ENCODE results near the gene MYO3B. TPM values are rescaled to one million over a fixed set of nuclear protein-coding genes. Genes with fewer than 3 reads are reported as not detected.

The MYO3B gene
- total and polyA plus RNA-seq, 2 donors, result 0.64 to 0.71 TPM

DNA sequence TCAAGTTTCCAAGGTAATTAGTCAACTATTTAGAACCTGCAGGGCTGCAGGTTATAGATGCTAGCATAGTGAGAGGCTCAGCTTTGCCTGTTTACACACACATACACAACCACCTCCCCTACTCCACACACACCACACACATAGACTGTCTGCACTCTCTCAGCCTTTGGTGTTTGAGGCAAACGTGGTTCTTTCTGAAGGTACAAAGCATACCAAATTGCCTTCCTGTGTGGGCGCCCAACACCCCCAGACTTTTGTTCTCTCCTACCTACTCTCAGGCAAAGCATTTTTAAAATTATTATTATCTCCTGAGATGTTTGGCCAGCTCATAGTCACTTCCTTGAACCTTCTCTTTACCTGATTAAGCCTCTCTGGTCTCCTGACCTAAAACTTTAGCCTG lies 44.9 kb downstream of the MYO3B start:
- no peak overlapping the region for H3K4me3 ChIP-seq (ENCODE audit: low read length in 2 of 2)
- DNase-seq (ENCODE audit: low read depth in 6 of 9, low spot score in 9 of 9), result peak in 1 of 9 donors; percentile 35
- peaks cover 0 to 2% of the 10 kb centered on the region in 2 donors for H3K4me1 ChIP-seq (ENCODE audit: control insufficient read depth in 2 of 2, insufficient read depth in 2 of 2, low read length in 2 of 2)
- H3K27ac ChIP-seq (ENCODE audit: low read depth in 1 of 2, low read length in 1 of 2), result no peak overlapping the region
- no peaks in the 10 kb centered on the region for H3K36me3 ChIP-seq (ENCODE audit: control insufficient read depth in 2 of 2, insufficient read depth in 2 of 2, low read length in 1 of 2)
- 52% methylated on average over 2 of the region's 2 CpGs for WGBS
- H3K9me3 ChIP-seq (ENCODE audit: control insufficient read depth in 2 of 2, insufficient read depth in 1 of 2, low read length in 1 of 2), result no peaks in the 10 kb centered on the region
- H3K27me3 ChIP-seq (ENCODE audit: control insufficient read depth in 2 of 2, insufficient read depth in 1 of 2, low read length in 1 of 2), result no peaks in the 10 kb centered on the region

DNA sequence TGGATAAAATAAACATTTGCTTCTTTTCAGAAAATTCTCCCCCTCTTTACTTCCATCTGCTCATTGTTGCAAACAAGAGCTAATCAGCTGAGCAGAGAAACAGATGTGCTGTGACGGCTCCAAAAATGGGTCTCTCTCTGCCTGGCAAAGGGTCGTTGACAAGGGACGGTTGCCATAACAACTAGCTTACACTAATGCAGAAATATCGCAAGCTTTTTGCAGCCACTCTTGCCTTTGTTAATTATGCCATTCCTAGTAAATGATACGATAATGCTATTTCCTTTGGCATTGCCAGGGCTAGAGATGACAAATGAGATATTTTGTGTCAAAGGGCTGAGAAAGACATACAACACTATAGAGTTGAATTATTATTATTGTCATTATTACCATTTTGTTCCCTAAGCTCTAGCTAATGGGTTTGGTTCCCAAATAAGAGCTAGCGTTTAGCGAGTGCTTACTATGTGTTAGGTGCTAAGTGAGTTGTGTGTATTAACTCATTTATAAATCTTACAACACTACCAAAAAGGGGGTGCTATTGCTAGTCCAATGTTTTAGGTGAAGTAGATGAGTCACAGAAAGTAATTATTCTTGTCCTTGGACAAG lies 46.8 kb downstream of the MYO3B start:
- H3K36me3 ChIP-seq (ENCODE audit: control insufficient read depth in 2 of 2, insufficient read depth in 2 of 2, low read length in 1 of 2), result no peaks in the 10 kb centered on the region
- H3K9me3 ChIP-seq (ENCODE audit: control insufficient read depth in 2 of 2, insufficient read depth in 1 of 2, low read length in 1 of 2), result no peaks in the 10 kb centered on the region
- H3K27ac ChIP-seq (ENCODE audit: low read depth in 1 of 2, low read length in 1 of 2), result no peak overlapping the region
- 91% methylated on average over 7 of the region's 7 CpGs for WGBS
- peaks cover 0 to 2% of the 10 kb centered on the region in 2 donors for H3K4me1 ChIP-seq (ENCODE audit: control insufficient read depth in 2 of 2, insufficient read depth in 2 of 2, low read length in 2 of 2)
- H3K4me3 ChIP-seq (ENCODE audit: low read length in 2 of 2), result no peak overlapping the region
- no peaks in the 10 kb centered on the region for H3K27me3 ChIP-seq (ENCODE audit: control insufficient read depth in 2 of 2, insufficient read depth in 1 of 2, low read length in 1 of 2)
- DNase-seq (ENCODE audit: low read depth in 6 of 9, low spot score in 9 of 9), result no peak

DNA sequence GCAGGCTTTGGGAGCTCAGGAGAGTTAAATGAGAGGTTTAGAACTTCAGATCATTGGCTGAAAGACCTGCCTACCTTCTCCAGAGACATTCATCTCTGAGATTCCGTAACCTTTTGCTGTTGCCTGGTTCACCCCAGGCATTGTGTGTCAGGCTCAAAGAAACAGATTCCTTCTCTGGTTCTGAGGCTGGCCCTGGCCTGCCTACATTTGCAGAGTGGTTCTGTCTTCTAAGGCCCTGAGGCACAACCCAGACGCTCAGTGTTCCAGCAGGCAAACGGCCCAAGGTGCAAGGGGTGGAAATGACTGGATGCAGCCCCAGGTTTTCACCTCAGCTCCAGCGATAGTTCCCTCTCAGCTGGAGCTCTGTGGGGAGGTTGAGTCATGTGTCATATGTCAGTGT lies 48.3 kb downstream of the MYO3B start:
- Histone ChIP-seq H3K36me3 (ENCODE audit: control insufficient read depth in 2 of 2, insufficient read depth in 2 of 2, low read length in 1 of 2) (no peaks in the 10 kb centered on the region), H3K9me3 (ENCODE audit: control insufficient read depth in 2 of 2, insufficient read depth in 1 of 2, low read length in 1 of 2) (no peaks in the 10 kb centered on the region), H3K4me1 (ENCODE audit: control insufficient read depth in 2 of 2, insufficient read depth in 2 of 2, low read length in 2 of 2) (peaks cover 0 to 2% of the 10 kb centered on the region in 2 donors), H3K4me3 (ENCODE audit: low read length in 2 of 2) (no peak overlapping the region), H3K27ac (ENCODE audit: low read depth in 1 of 2, low read length in 1 of 2) (no peak overlapping the region), H3K27me3 (ENCODE audit: control insufficient read depth in 2 of 2, insufficient read depth in 1 of 2, low read length in 1 of 2) (no peaks in the 10 kb centered on the region)
- DNase-seq (ENCODE audit: low read depth in 6 of 9, low spot score in 9 of 9), result no peak
- 88% methylated on average over 4 of the region's 4 CpGs for WGBS

DNA sequence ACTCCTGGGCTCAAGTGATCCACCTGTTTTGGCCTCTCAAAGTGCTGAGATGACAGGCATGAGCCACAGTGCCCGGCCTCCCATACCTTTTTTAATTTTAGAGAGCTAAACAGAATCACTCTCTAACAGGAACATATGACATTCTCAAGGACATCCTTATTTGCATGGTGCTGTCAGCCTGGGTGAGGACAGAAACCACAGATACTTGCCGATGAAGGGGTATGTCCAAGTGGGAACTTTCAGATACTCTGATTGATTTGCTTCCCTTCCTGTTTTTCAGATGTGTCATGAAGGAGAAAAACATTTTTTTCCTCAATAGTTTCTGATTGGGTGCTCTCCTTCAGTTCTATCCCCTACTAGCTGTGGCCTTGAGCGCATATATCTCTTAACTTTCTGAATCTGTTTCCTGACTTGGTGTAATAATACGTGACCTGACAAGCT lies 49.6 kb downstream of the MYO3B start:
- Histone ChIP-seq H3K27ac (ENCODE audit: low read depth in 1 of 2, low read length in 1 of 2) (no peak overlapping the region), H3K36me3 (ENCODE audit: control insufficient read depth in 2 of 2, insufficient read depth in 2 of 2, low read length in 1 of 2) (no peaks in the 10 kb centered on the region)
- 83% methylated on average over 4 of the region's 4 CpGs for WGBS

DNA sequence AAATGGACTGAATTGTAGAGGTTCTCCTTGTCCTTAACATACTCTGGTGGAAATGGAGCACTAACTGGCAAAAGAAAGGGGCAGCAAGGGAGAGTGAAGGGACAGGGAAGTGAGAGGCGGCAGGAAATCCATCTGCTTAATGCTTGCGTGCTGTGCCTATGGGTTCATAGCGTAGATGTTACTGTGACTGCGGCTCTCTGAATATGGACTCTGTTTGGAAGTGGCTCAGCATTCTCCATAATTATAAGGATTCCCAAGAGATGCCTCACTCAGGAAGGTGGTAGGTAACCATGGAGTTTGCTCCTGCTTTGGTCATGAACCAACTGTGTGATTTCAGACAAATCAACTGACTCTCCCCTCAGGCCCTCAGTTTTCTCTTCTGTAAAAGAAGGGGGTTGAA lies 50.0 kb downstream of the MYO3B start:
- WGBS, result 86% methylated on average over 4 of the region's 4 CpGs
- Histone ChIP-seq H3K27ac (ENCODE audit: low read depth in 1 of 2, low read length in 1 of 2) (no peak overlapping the region), H3K36me3 (ENCODE audit: control insufficient read depth in 2 of 2, insufficient read depth in 2 of 2, low read length in 1 of 2) (no peaks in the 10 kb centered on the region), H3K9me3 (ENCODE audit: control insufficient read depth in 2 of 2, insufficient read depth in 1 of 2, low read length in 1 of 2) (no peaks in the 10 kb centered on the region), H3K4me3 (ENCODE audit: low read length in 2 of 2) (no peak overlapping the region), H3K27me3 (ENCODE audit: control insufficient read depth in 2 of 2, insufficient read depth in 1 of 2, low read length in 1 of 2) (no peaks in the 10 kb centered on the region), H3K4me1 (ENCODE audit: control insufficient read depth in 2 of 2, insufficient read depth in 2 of 2, low read length in 2 of 2) (no peaks in the 10 kb centered on the region)
- DNase-seq (ENCODE audit: low read depth in 6 of 9, low spot score in 9 of 9), result no peak

More for the DNA sequence above, 49.6 kb downstream of the MYO3B start:
- no peaks in the 10 kb centered on the region for H3K4me1 ChIP-seq (ENCODE audit: control insufficient read depth in 2 of 2, insufficient read depth in 2 of 2, low read length in 2 of 2)
- H3K4me3 ChIP-seq (ENCODE audit: low read length in 2 of 2), result no peak overlapping the region
- no peak for DNase-seq (ENCODE audit: low read depth in 6 of 9, low spot score in 9 of 9)
- H3K9me3 ChIP-seq (ENCODE audit: control insufficient read depth in 2 of 2, insufficient read depth in 1 of 2, low read length in 1 of 2), result no peaks in the 10 kb centered on the region
- no peaks in the 10 kb centered on the region for H3K27me3 ChIP-seq (ENCODE audit: control insufficient read depth in 2 of 2, insufficient read depth in 1 of 2, low read length in 1 of 2)

DNA sequence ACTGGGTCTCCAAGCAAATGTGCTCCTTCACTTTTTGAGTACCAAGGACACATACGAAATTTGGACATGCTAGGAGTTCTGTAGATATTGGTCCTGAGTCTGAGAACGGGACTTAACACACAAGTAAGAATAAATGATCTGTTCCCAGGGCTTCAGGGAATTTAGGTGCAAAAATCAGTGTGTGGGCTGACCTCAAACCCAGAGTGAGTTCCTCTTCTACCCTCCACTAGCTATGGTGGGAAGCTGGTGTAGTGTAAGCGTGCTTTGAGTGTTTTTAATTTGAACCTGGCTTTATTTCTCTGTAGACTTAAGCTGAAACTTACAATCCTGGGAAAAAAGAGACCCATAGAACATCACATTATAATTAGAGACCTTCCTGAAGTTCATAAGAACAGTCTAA lies 50.5 kb downstream of the MYO3B start:
- Histone ChIP-seq H3K36me3 (ENCODE audit: control insufficient read depth in 2 of 2, insufficient read depth in 2 of 2, low read length in 1 of 2) (no peaks in the 10 kb centered on the region), H3K4me1 (ENCODE audit: control insufficient read depth in 2 of 2, insufficient read depth in 2 of 2, low read length in 2 of 2) (no peaks in the 10 kb centered on the region), H3K27me3 (ENCODE audit: control insufficient read depth in 2 of 2, insufficient read depth in 1 of 2, low read length in 1 of 2) (no peaks in the 10 kb centered on the region), H3K27ac (ENCODE audit: low read depth in 1 of 2, low read length in 1 of 2) (no peak overlapping the region), H3K9me3 (ENCODE audit: control insufficient read depth in 2 of 2, insufficient read depth in 1 of 2, low read length in 1 of 2) (no peaks in the 10 kb centered on the region), H3K4me3 (ENCODE audit: low read length in 2 of 2) (no peak overlapping the region)
- no peak for DNase-seq (ENCODE audit: low read depth in 6 of 9, low spot score in 9 of 9)
- WGBS, result 92% methylated on average over 3 of the region's 3 CpGs

DNA sequence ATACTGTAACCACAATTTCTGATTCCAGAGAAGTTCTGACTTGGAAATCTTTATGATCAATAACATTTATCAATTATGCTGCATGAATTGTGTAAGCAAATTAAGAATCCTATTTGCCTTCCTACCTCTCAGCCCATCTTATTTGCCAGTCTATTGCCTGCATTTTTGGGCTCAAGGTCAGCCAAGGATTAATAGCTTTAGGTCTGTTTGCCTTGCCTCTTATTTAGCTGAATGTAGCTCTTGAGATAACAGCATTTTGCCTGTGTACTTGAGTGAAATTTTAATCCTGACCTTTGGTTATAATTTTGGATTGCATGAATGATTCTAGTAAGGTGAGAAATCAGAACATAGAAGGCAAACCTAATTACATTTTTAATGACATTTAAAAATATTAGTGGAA lies 51.2 kb downstream of the MYO3B start:
- Histone ChIP-seq H3K9me3 (ENCODE audit: control insufficient read depth in 2 of 2, insufficient read depth in 1 of 2, low read length in 1 of 2) (no peaks in the 10 kb centered on the region), H3K4me3 (ENCODE audit: low read length in 2 of 2) (no peak overlapping the region), H3K27me3 (ENCODE audit: control insufficient read depth in 2 of 2, insufficient read depth in 1 of 2, low read length in 1 of 2) (no peaks in the 10 kb centered on the region), H3K36me3 (ENCODE audit: control insufficient read depth in 2 of 2, insufficient read depth in 2 of 2, low read length in 1 of 2) (no peaks in the 10 kb centered on the region), H3K4me1 (ENCODE audit: control insufficient read depth in 2 of 2, insufficient read depth in 2 of 2, low read length in 2 of 2) (no peaks in the 10 kb centered on the region), H3K27ac (ENCODE audit: low read depth in 1 of 2, low read length in 1 of 2) (no peak overlapping the region)
- no peak for DNase-seq (ENCODE audit: low read depth in 6 of 9, low spot score in 9 of 9)

DNA sequence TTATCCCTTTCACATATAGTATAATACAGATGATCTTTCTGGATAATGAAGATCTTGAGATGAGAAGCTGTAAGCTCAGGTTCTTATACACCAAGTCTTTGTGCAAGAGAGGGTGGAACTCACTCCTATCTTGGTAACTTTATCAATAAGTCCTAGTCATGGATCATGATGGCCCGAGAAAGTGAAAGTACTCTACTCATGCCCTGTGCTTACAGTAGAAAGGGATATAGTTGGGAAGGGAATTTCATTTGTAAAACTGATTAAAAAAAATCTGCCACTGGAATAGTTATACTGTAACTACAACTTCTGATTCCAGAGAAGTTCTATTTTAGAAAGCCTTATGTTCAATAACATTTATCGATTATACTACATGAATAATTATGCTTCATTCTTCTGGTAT lies 51.8 kb downstream of the MYO3B start:
- no peak overlapping the region for H3K4me3 ChIP-seq (ENCODE audit: low read length in 2 of 2)
- no peaks in the 10 kb centered on the region for H3K36me3 ChIP-seq (ENCODE audit: control insufficient read depth in 2 of 2, insufficient read depth in 2 of 2, low read length in 1 of 2)
- 98% methylated on average over 2 of the region's 2 CpGs for WGBS
- no peaks in the 10 kb centered on the region for H3K27me3 ChIP-seq (ENCODE audit: control insufficient read depth in 2 of 2, insufficient read depth in 1 of 2, low read length in 1 of 2)
- H3K4me1 ChIP-seq (ENCODE audit: control insufficient read depth in 2 of 2, insufficient read depth in 2 of 2, low read length in 2 of 2), result no peaks in the 10 kb centered on the region
- no peak overlapping the region for H3K27ac ChIP-seq (ENCODE audit: low read depth in 1 of 2, low read length in 1 of 2)
- H3K9me3 ChIP-seq (ENCODE audit: control insufficient read depth in 2 of 2, insufficient read depth in 1 of 2, low read length in 1 of 2), result no peaks in the 10 kb centered on the region
- DNase-seq (ENCODE audit: low read depth in 6 of 9, low spot score in 9 of 9), result no peak

DNA sequence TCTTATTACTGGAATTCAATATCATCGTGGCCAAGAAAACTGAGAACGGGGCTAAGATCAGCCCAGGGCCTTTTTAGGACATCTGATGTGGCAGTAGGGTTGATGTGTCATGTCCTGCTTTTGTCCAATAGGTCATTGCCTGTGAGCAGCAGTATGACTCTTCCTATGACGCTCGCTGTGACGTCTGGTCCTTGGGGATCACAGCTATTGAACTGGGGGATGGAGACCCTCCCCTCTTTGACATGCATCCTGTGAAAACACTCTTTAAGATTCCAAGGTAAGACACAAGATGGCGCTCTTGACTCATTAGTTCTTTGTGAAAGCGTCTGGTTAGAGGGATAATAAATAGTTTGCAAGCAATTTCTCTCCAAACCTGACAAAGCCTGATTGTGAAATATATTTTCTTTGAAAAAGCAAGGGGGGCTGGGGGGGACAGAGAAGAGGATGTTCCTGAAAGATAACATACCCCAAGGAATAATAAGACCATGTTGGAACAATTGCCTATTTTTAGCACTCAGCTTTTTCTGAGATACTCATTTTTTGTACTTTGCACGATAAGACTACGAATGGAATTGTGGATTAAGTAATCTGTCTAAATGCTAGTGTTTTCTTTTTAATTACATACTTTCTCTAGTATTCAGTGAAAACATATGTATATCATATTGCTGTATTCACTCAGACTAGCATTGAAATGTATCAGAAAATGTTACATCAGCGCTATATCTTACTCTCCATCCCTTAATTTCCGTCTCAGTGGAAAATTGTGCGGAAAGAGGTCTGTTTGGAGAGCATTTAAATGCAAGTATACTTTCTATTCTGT lies 58.1 kb downstream of the MYO3B start:
- H3K36me3 ChIP-seq (ENCODE audit: control insufficient read depth in 2 of 2, insufficient read depth in 2 of 2, low read length in 1 of 2), result no peaks in the 10 kb centered on the region
- 59% methylated on average over 12 of the region's 12 CpGs for WGBS
- H3K27me3 ChIP-seq (ENCODE audit: control insufficient read depth in 2 of 2, insufficient read depth in 1 of 2, low read length in 1 of 2), result no peaks in the 10 kb centered on the region
- H3K4me1 ChIP-seq (ENCODE audit: control insufficient read depth in 2 of 2, insufficient read depth in 2 of 2, low read length in 2 of 2), result no peaks in the 10 kb centered on the region
- H3K9me3 ChIP-seq (ENCODE audit: control insufficient read depth in 2 of 2, insufficient read depth in 1 of 2, low read length in 1 of 2), result no peaks in the 10 kb centered on the region
- H3K27ac ChIP-seq (ENCODE audit: low read depth in 1 of 2, low read length in 1 of 2), result no peak overlapping the region
- DNase-seq (ENCODE audit: low read depth in 6 of 9, low spot score in 9 of 9), result peak in 8 of 9 donors; percentile 10 to 67 (median 28)
- no peak overlapping the region for H3K4me3 ChIP-seq (ENCODE audit: low read length in 2 of 2)
